SHP77 (cell line): ENCODE measurements around the gene S100A9.
"Not testable (repeated sequence)": the region's sequence is repeated elsewhere in the genome, so short reads cannot be mapped to it uniquely, and the experiment has no call there.

Source experiments
- DNase-seq, 2 experiments: peaks; one replicate each; lab custom pipeline; 2025; lab: John Stamatoyannopoulos, UW

S100A9 gene

GRCh38 chr1:153357853-153358690 is at the start of gene S100A9:
Gene S100A9 (plus strand): TSS chr1:153357854. CDS start chr1:153358284, 430 bp downstream.
- DNase-seq: no peak

GRCh38 chr1:153308540-153308939 is 49.1 kb upstream of the S100A9 start:
- no peak for DNase-seq

GRCh38 chr1:153309441-153309840 is 48.2 kb upstream of the S100A9 start:
- no peak for DNase-seq

- DNase-seq: no peak
Measured at GRCh38 chr1:153310526-153310925, 47.1 kb upstream of the S100A9 start.

GRCh38 chr1:153312570-153313186 is 45.0 kb upstream of the S100A9 start, which contains the start of gene PGLYRP3:
Gene PGLYRP3 (minus strand): TSS chr1:153312952. CDS start chr1:153310665, 2,287 bp downstream.
- no peak for DNase-seq

GRCh38 chr1:153313288-153313687 is 44.4 kb upstream of the S100A9 start:
- no peak for DNase-seq

GRCh38 chr1:153314388-153314787 is 43.3 kb upstream of the S100A9 start:
- not testable (repeated sequence) for DNase-seq

- not testable (repeated sequence) for DNase-seq
Measured at GRCh38 chr1:153316013-153316412, 41.6 kb upstream of the S100A9 start.

GRCh38 chr1:153318145-153318544 is 39.5 kb upstream of the S100A9 start:
- DNase-seq: not testable (repeated sequence)

GRCh38 chr1:153322568-153322967 is 35.1 kb upstream of the S100A9 start:
- no peak for DNase-seq

GRCh38 chr1:153324912-153325311 is 32.7 kb upstream of the S100A9 start:
- DNase-seq: no peak

GRCh38 chr1:153333902-153334301 is 23.8 kb upstream of the S100A9 start:
- no peak for DNase-seq

- DNase-seq: no peak
Measured at GRCh38 chr1:153336650-153337049, 21.0 kb upstream of the S100A9 start.

- DNase-seq: no peak
Measured at GRCh38 chr1:153337980-153338853, 19.4 kb upstream of the S100A9 start.

- DNase-seq: no peak
Measured at GRCh38 chr1:153339802-153340201, 17.9 kb upstream of the S100A9 start.

- no peak for DNase-seq
Measured at GRCh38 chr1:153340356-153340755, 17.3 kb upstream of the S100A9 start.

GRCh38 chr1:153341431-153341934 is 16.2 kb upstream of the S100A9 start:
- no peak for DNase-seq

GRCh38 chr1:153342178-153342577 is 15.5 kb upstream of the S100A9 start:
- no peak for DNase-seq

- DNase-seq: no peak
Measured at GRCh38 chr1:153343040-153343681, 14.5 kb upstream of the S100A9 start.

GRCh38 chr1:153343811-153344717 is 13.6 kb upstream of the S100A9 start:
- DNase-seq: no peak

- DNase-seq: no peak
Measured at GRCh38 chr1:153344718-153345025, 13.0 kb upstream of the S100A9 start.
